ENCODE measurements around the gene NADK2. TPM values are rescaled to one million over a fixed set of nuclear protein-coding genes. Genes with fewer than 3 reads are reported as not detected.

NADK2 gene
- total RNA-seq, 2 donors from 2014 or later, result 13.6 to 20.9 TPM

GRCh38 chr5:36180556-36181350 lies 61.0 kb downstream of the NADK2 start:
- H3K27ac Mint-ChIP-seq, result no peak overlapping the region
- H3K4me3 Mint-ChIP-seq, result no peak overlapping the region
- peaks cover 5 to 28% of the 10 kb centered on the region in 2 donors for H3K36me3 Mint-ChIP-seq (ENCODE audit: insufficient read depth in 2 of 2)
- no peaks in the 10 kb centered on the region for H3K27me3 Mint-ChIP-seq (ENCODE audit: low read depth)
- DNase-seq, result no peak
- peaks cover 0 to under 1% of the 10 kb centered on the region in 2 donors for H3K9me3 Mint-ChIP-seq
- H3K4me1 Mint-ChIP-seq (ENCODE audit: low read depth), result no peaks in the 10 kb centered on the region
- ATAC-seq (replicated peaks in 1 of 2), result no peak

- no peaks in the 10 kb centered on the region for H3K4me1 Mint-ChIP-seq (ENCODE audit: low read depth)
- no peaks in the 10 kb centered on the region for H3K27me3 Mint-ChIP-seq (ENCODE audit: low read depth)
- H3K27ac Mint-ChIP-seq, result peak overlapping the region; percentile 27
- no peak for ATAC-seq (replicated peaks in 1 of 2)
- peaks cover 7 to 26% of the 10 kb centered on the region in 2 donors for H3K36me3 Mint-ChIP-seq (ENCODE audit: insufficient read depth in 2 of 2)
- H3K9me3 Mint-ChIP-seq, result no peaks in the 10 kb centered on the region
- no peak overlapping the region for H3K4me3 Mint-ChIP-seq
- no peak for DNase-seq
These were observed 61.8 kb downstream of the NADK2 start for GRCh38 chr5:36179950-36180349.

DNA sequence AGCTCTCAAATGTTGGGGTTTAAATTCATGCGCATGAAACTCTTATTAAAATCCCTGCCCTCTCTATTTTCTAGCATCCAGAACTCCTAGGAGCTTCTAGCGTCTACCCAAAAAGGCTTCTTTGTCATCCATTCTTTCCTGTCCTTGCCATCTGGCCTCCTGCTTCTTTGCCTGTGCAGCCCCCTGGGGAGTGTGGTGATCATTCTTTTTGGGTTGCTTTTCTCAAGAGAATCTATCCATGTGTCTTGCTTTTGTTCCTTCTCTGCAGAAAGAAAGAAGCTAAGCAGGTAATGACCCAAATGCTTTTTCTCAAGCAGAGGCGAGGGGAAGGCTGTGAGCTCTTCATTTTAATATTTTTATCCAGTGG lies 63.2 kb downstream of the NADK2 start:
- peak overlapping the region; percentile 5 for H3K27ac Mint-ChIP-seq

DNA sequence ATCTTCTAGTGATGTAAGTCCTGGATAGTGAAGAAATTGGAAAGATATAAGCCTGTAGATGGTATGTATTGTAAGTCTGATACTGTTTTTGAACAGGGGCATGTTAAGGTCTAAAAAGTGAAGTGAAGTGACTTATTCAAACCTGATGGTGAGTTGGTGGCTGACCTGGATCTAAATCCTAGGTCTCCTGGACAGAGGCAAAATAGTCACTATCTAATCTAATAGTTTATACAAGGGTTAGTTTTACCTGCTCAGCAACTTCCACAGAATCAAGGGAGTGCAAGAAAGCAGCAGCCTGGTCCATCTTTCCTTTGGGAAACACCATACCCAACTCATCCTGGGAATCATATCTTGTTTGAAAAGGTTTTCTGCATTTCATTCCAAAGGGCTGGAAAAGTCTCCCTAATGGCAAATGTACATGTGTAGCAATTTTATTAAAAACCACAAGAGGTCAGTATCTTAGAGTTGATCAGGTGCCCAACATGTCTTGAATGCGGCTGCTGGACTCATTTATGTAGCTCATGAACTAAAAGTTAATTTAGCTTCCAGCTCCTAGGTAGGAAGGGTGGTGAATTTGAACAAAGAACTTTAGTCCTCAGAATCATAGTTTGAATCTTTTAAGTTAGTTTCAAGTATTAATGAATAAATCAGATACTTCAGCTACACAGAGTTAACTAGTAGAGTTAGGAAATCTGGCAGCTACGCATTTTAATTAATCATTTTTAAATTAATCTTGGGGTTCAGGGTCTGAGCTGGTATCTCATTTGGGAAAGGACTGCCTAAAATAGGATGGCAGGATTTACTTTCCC lies 63.8 kb downstream of the NADK2 start:
- no peak for ATAC-seq (replicated peaks in 1 of 2)
- peaks cover 4 to 28% of the 10 kb centered on the region in 2 donors for H3K36me3 Mint-ChIP-seq (ENCODE audit: insufficient read depth in 2 of 2)
- no peak overlapping the region for H3K27ac Mint-ChIP-seq
- H3K9me3 Mint-ChIP-seq, result no peaks in the 10 kb centered on the region
- H3K4me3 Mint-ChIP-seq, result no peak overlapping the region
- no peaks in the 10 kb centered on the region for H3K27me3 Mint-ChIP-seq (ENCODE audit: low read depth)
- no peaks in the 10 kb centered on the region for H3K4me1 Mint-ChIP-seq (ENCODE audit: low read depth)
- no peak for DNase-seq

More for the DNA sequence above, 63.2 kb downstream of the NADK2 start:
- H3K27me3 Mint-ChIP-seq (ENCODE audit: low read depth), result no peaks in the 10 kb centered on the region
- no peaks in the 10 kb centered on the region for H3K4me1 Mint-ChIP-seq (ENCODE audit: low read depth)
- DNase-seq, result no peak
- no peak overlapping the region for H3K4me3 Mint-ChIP-seq
- H3K9me3 Mint-ChIP-seq, result no peaks in the 10 kb centered on the region
- ATAC-seq (replicated peaks in 1 of 2), result no peak
- peaks cover 4 to 28% of the 10 kb centered on the region in 2 donors for H3K36me3 Mint-ChIP-seq (ENCODE audit: insufficient read depth in 2 of 2)

DNA sequence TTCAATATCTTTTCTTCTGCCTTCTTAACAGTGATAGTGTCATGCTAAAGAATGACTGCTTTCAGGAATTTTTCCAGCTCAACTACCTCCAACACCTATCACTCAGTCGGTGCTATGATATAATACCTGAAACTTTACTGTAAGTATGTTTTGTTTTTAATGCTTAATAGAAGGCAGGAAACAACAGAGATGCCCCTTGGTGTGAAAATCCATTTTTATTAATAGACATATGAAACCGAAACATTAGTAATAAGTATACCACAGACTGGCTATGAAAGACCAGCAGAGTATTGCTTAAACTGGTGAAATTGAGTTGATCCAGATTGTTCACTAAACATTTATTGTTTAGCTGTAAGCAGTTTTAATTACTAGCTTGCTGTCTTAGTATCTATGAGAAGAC lies 64.6 kb downstream of the NADK2 start:
- Mint-ChIP-seq H3K27ac (peak overlapping the region; percentile 17), H3K36me3 (ENCODE audit: insufficient read depth in 2 of 2) (peaks cover 4 to 28% of the 10 kb centered on the region in 2 donors), H3K4me1 (ENCODE audit: low read depth) (no peaks in the 10 kb centered on the region), H3K27me3 (ENCODE audit: low read depth) (no peaks in the 10 kb centered on the region), H3K4me3 (no peak overlapping the region), H3K9me3 (no peaks in the 10 kb centered on the region)
- ATAC-seq (replicated peaks in 1 of 2) (no peak), DNase-seq (no peak)

GRCh38 chr5:36175043-36175442 lies 66.7 kb downstream of the NADK2 start:
- no peaks in the 10 kb centered on the region for H3K9me3 Mint-ChIP-seq
- H3K4me1 Mint-ChIP-seq (ENCODE audit: low read depth), result no peaks in the 10 kb centered on the region
- no peak overlapping the region for H3K4me3 Mint-ChIP-seq
- no peaks in the 10 kb centered on the region for H3K27me3 Mint-ChIP-seq (ENCODE audit: low read depth)
- no peak for ATAC-seq (replicated peaks in 1 of 2)
- peak overlapping the region; percentile 12 for H3K27ac Mint-ChIP-seq
- H3K36me3 Mint-ChIP-seq (ENCODE audit: insufficient read depth in 2 of 2), result peaks cover 4 to 20% of the 10 kb centered on the region in 2 donors
- DNase-seq, result no peak

DNA sequence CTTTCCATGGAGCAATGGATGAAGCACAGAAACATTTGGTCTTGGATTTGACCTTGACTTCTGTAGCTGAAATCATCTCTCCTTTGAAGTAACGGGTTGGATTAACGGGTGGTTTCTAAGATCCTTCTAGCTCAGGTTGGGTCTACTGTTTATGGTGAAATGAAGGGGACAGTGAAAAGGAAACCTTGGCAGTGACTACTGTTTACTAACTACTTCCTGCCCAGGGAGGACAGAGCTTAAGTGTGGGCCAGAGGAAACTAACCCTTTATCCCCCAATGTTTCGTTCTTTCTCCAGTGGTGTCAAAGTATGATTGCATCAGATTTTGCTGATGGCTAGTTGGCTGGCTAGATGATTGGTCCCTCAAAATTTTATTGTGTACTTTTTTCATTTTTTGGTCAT lies 67.6 kb downstream of the NADK2 start:
- Mint-ChIP-seq H3K9me3 (no peaks in the 10 kb centered on the region), H3K4me1 (ENCODE audit: low read depth) (no peaks in the 10 kb centered on the region), H3K36me3 (ENCODE audit: insufficient read depth in 2 of 2) (peaks cover 4 to 21% of the 10 kb centered on the region in 2 donors), H3K27me3 (ENCODE audit: low read depth) (no peaks in the 10 kb centered on the region), H3K4me3 (no peak overlapping the region), H3K27ac (peak overlapping the region; percentile 45)
- no peak for DNase-seq
- ATAC-seq (replicated peaks in 1 of 2), result no peak

- peaks cover 4 to 19% of the 10 kb centered on the region in 2 donors for H3K36me3 Mint-ChIP-seq (ENCODE audit: insufficient read depth in 2 of 2)
- DNase-seq, result no peak
- no peak overlapping the region for H3K4me3 Mint-ChIP-seq
- H3K4me1 Mint-ChIP-seq (ENCODE audit: low read depth), result no peaks in the 10 kb centered on the region
- H3K9me3 Mint-ChIP-seq, result no peaks in the 10 kb centered on the region
- ATAC-seq (replicated peaks in 1 of 2), result no peak
- peak overlapping the region; percentile 77 for H3K27ac Mint-ChIP-seq
- H3K27me3 Mint-ChIP-seq (ENCODE audit: low read depth), result no peaks in the 10 kb centered on the region
These were observed 68.3 kb downstream of the NADK2 start for GRCh38 chr5:36173426-36173825.

DNA sequence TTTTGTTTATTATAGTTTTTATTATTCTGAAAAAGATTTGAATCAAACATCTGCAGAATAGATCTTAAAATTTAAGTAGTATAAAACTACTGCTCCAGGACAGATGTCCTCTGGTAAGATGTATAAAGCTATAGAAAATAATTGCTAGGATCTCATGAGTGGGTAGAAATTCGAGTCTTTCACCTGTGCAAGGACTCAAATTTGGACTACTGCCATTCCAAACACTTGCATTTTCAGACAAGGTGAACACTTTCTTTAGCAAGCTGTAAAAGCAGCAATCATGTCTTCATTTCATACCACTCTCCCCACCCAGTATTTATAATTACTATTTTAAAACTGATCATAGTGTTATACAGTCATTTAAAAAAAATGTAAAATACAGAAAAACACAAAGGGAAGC lies 69.1 kb downstream of the NADK2 start:
- ATAC-seq (replicated peaks in 1 of 2), result no peak
- peaks cover 6 to 26% of the 10 kb centered on the region in 2 donors for H3K36me3 Mint-ChIP-seq (ENCODE audit: insufficient read depth in 2 of 2)

GRCh38 chr5:36170832-36171424 lies 70.8 kb downstream of the NADK2 start:
- Mint-ChIP-seq H3K27me3 (ENCODE audit: low read depth) (no peaks in the 10 kb centered on the region), H3K36me3 (ENCODE audit: insufficient read depth in 2 of 2) (peaks cover 9 to 36% of the 10 kb centered on the region in 2 donors), H3K4me1 (ENCODE audit: low read depth) (no peaks in the 10 kb centered on the region), H3K27ac (peak overlapping the region; percentile 66), H3K9me3 (no peaks in the 10 kb centered on the region), H3K4me3 (no peak overlapping the region)
- DNase-seq (no peak), ATAC-seq (replicated peaks in 1 of 2) (no peak)

More for the DNA sequence above, 69.1 kb downstream of the NADK2 start:
- no peaks in the 10 kb centered on the region for H3K4me1 Mint-ChIP-seq (ENCODE audit: low read depth)
- H3K27me3 Mint-ChIP-seq (ENCODE audit: low read depth), result no peaks in the 10 kb centered on the region
- no peaks in the 10 kb centered on the region for H3K9me3 Mint-ChIP-seq
- no peak overlapping the region for H3K27ac Mint-ChIP-seq
- no peak for DNase-seq
- no peak overlapping the region for H3K4me3 Mint-ChIP-seq

DNA sequence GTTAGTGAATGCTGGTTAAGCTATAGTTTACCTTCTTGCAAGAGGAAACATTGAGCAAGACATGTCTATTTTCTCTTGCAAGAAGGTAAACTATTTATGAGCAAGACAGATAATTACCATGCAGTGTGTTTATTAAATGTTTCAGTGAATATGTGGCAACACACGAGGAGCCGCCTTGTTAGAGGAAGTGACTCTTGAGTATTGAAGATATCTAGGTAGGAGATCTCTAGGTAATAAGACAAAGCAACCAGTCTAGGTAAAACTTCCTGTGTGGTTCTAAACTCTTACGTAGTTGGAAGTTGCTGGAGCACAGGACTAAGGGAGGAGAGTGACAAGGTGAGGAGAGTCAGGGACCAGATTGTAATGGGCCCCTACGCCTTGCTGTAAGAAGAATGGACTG lies 73.0 kb downstream of the NADK2 start:
- Mint-ChIP-seq H3K9me3 (no peaks in the 10 kb centered on the region), H3K4me1 (ENCODE audit: low read depth) (no peaks in the 10 kb centered on the region), H3K4me3 (no peak overlapping the region), H3K27me3 (ENCODE audit: low read depth) (no peaks in the 10 kb centered on the region), H3K36me3 (ENCODE audit: insufficient read depth in 2 of 2) (peaks cover 4 to 27% of the 10 kb centered on the region in 2 donors), H3K27ac (no peak overlapping the region)
- no peak for ATAC-seq (replicated peaks in 1 of 2)
- no peak for DNase-seq

DNA sequence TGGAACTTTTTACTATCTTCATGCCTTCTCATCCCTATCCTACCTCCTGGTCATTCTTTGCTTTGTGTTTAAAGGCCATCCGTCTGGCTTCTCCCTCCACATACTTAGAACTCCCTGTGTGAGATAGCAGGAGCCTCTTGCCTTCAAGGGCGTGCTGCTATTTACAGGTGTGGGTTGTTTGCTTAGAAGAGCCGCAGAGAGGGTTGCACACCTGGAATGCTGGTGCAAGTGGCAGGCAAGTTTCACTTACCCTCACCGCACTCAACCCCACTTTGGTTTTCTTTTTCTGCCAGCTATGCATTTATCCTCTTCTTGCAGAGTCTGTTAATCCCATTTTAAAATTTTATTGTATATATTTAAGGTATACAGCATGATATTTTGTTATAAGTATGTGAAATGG lies 77.3 kb downstream of the NADK2 start:
- no peak for DNase-seq
- ATAC-seq (replicated peaks in 1 of 2), result no peak
- no peaks in the 10 kb centered on the region for H3K27me3 Mint-ChIP-seq (ENCODE audit: low read depth)
- H3K9me3 Mint-ChIP-seq, result no peaks in the 10 kb centered on the region
- H3K4me3 Mint-ChIP-seq, result no peak overlapping the region
- H3K36me3 Mint-ChIP-seq (ENCODE audit: insufficient read depth in 2 of 2), result peaks cover 11 to 43% of the 10 kb centered on the region in 2 donors
- H3K27ac Mint-ChIP-seq, result peak overlapping the region; percentile 45
- H3K4me1 Mint-ChIP-seq (ENCODE audit: low read depth), result peaks cover 12% of the 10 kb centered on the region

GRCh38 chr5:36162810-36163486 lies 78.8 kb downstream of the NADK2 start:
- Mint-ChIP-seq H3K4me3 (no peak overlapping the region), H3K4me1 (ENCODE audit: low read depth) (peaks cover 17% of the 10 kb centered on the region), H3K27ac (no peak overlapping the region), H3K36me3 (ENCODE audit: insufficient read depth in 2 of 2) (peaks cover 11 to 35% of the 10 kb centered on the region in 2 donors), H3K9me3 (no peaks in the 10 kb centered on the region), H3K27me3 (ENCODE audit: low read depth) (no peaks in the 10 kb centered on the region)
- DNase-seq, result no peak
- no peak for ATAC-seq (replicated peaks in 1 of 2)
